ENCODE results near the gene AUTS2. TPM values are rescaled to one million over a fixed set of nuclear protein-coding genes. Genes with fewer than 3 reads are reported as not detected.

Gene AUTS2
- polyA plus RNA-seq, 1 donor from 2014 or later: 97.3 TPM

DNA sequence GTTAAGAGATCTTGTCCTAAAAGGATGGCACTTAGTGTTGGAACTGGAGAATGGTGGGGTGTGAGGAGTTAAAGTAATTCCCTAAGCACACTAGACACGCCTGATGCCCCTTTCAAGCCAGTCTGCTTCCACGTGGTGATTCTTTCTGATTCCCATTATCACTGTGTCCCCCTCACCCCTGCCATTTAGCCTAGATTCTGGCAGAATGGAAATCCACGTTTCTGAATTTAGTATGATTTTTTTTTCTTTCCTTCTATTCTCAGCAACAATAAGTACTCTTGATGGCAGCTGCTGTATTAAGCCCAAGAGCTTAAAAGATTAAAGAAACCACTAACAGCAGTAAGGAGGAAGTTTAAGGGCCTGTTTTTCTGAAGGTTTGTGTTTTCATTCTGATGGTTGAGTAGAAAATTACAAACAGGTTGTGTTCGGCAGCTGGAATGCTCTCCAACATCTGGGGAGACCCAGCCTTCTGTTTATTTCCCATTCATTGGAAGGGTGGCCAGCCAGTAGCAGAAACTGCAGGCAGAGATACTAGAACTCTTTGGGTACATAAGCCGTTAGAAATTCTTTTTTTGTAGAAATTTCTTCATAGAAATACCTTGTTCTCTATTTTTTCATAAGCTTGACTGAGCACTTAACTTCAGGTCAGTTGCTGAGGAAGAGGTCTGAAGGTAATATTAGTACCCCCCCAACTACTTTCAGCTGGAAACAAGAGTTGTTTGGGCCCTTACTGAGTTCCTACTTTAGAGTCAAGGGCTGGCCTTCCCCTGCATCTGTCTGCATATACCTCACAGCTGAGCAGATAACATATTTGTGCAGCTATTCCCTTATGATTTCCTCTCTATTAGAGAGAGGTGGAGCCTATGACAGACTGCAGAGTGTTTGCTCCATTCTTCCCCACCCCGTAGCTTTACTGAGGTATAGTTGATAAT is 355.1 kb downstream of the AUTS2 start:
- Histone ChIP-seq H3F3A (ENCODE audit: insufficient read depth, low read length, poor library complexity, severe bottlenecking) (no peaks in the 10 kb centered on the region), H2AFZ (ENCODE audit: low read depth, low read length) (no peak overlapping the region), H4K20me1 (ENCODE audit: insufficient read depth) (peaks cover 6% of the 10 kb centered on the region), H3K79me2 (replicated peaks; ENCODE audit: insufficient read depth, low read length) (peaks cover 34% of the 10 kb centered on the region), H3K27ac (ENCODE audit: low read length) (no peak overlapping the region), H3K4me3 (ENCODE audit: low read length) (no peak overlapping the region), H3K4me2 (ENCODE audit: low read length) (no peak overlapping the region), H3K36me3 (ENCODE audit: insufficient read depth, low read length) (no peaks in the 10 kb centered on the region), H3K9me3 (ENCODE audit: low read length) (no peaks in the 10 kb centered on the region), H3K9ac (ENCODE audit: low read length) (no peak overlapping the region), H3K9me2 (ENCODE audit: insufficient read depth, low read length) (no peaks in the 10 kb centered on the region), H3K27me3 (ENCODE audit: insufficient read depth, low read depth, low read length) (no peaks in the 10 kb centered on the region)
- TF ChIP-seq, protein P1, sequence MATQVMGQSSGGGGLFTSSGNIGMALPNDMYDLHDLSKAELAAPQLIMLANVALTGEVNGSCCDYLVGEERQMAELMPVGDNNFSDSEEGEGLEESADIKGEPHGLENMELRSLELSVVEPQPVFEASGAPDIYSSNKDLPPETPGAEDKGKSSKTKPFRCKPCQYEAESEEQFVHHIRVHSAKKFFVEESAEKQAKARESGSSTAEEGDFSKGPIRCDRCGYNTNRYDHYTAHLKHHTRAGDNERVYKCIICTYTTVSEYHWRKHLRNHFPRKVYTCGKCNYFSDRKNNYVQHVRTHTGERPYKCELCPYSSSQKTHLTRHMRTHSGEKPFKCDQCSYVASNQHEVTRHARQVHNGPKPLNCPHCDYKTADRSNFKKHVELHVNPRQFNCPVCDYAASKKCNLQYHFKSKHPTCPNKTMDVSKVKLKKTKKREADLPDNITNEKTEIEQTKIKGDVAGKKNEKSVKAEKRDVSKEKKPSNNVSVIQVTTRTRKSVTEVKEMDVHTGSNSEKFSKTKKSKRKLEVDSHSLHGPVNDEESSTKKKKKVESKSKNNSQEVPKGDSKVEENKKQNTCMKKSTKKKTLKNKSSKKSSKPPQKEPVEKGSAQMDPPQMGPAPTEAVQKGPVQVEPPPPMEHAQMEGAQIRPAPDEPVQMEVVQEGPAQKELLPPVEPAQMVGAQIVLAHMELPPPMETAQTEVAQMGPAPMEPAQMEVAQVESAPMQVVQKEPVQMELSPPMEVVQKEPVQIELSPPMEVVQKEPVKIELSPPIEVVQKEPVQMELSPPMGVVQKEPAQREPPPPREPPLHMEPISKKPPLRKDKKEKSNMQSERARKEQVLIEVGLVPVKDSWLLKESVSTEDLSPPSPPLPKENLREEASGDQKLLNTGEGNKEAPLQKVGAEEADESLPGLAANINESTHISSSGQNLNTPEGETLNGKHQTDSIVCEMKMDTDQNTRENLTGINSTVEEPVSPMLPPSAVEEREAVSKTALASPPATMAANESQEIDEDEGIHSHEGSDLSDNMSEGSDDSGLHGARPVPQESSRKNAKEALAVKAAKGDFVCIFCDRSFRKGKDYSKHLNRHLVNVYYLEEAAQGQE (IDR thresholded peaks at IDR 0.05; ENCODE audit: borderline replicate concordance): no peak
- TF ChIP-seq RAD21 (conservative IDR thresholded peaks at IDR 0.05): no peak
- TF ChIP-seq SMC3 (conservative IDR thresholded peaks at IDR 0.05; ENCODE audit: poor library complexity): no peak
- TF ChIP-seq, protein P2, sequence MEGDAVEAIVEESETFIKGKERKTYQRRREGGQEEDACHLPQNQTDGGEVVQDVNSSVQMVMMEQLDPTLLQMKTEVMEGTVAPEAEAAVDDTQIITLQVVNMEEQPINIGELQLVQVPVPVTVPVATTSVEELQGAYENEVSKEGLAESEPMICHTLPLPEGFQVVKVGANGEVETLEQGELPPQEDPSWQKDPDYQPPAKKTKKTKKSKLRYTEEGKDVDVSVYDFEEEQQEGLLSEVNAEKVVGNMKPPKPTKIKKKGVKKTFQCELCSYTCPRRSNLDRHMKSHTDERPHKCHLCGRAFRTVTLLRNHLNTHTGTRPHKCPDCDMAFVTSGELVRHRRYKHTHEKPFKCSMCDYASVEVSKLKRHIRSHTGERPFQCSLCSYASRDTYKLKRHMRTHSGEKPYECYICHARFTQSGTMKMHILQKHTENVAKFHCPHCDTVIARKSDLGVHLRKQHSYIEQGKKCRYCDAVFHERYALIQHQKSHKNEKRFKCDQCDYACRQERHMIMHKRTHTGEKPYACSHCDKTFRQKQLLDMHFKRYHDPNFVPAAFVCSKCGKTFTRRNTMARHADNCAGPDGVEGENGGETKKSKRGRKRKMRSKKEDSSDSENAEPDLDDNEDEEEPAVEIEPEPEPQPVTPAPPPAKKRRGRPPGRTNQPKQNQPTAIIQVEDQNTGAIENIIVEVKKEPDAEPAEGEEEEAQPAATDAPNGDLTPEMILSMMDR (IDR thresholded peaks at IDR 0.05; ENCODE audit: poor library complexity, severe bottlenecking): no peak
- TF ChIP-seq MXI1 (conservative IDR thresholded peaks at IDR 0.05; ENCODE audit: poor library complexity, severe bottlenecking): no peak
- no peak for TF ChIP-seq TAF1 (IDR thresholded peaks at IDR 0.05; ENCODE audit: low read depth)
- no peak for TF ChIP-seq EP300 (conservative IDR thresholded peaks at IDR 0.05; ENCODE audit: poor library complexity, severe bottlenecking)
- TF ChIP-seq EZH2 (IDR thresholded peaks at IDR 0.05; ENCODE audit: borderline replicate concordance, insufficient read depth, low read length, poor library complexity, severe bottlenecking): no peak
- no peak for TF ChIP-seq POLR2AphosphoS5 (IDR thresholded peaks at IDR 0.05)

DNA sequence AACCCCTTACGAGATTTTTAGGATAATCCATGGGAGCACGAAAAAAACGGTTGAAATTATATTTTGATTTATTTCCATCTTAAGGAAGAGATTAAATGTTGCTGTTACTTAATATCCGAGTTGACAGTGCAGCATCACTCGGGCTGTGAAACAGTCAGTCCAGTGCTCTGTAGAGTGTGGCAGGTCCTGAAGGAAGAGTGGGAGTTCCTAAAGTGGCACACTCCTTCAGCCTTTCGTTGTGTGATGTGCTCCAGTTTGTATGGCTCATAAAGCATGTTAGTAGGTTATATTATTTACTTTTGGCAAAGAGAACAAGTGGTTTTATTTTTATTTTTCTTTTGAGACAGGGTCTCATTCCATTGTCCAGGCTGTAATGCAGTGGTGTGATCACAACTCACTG is 358.3 kb downstream of the AUTS2 start:
- Histone ChIP-seq H3K9me2 (ENCODE audit: insufficient read depth, low read length) (no peaks in the 10 kb centered on the region), H3K9ac (ENCODE audit: low read length) (no peak overlapping the region), H3K4me3 (ENCODE audit: low read length) (no peak overlapping the region), H3K27ac (ENCODE audit: low read length) (no peak overlapping the region), H3K9me3 (ENCODE audit: low read length) (no peaks in the 10 kb centered on the region), H4K20me1 (ENCODE audit: insufficient read depth) (peaks cover 6% of the 10 kb centered on the region), H3F3A (ENCODE audit: insufficient read depth, low read length, poor library complexity, severe bottlenecking) (no peaks in the 10 kb centered on the region), H3K36me3 (ENCODE audit: insufficient read depth, low read length) (no peaks in the 10 kb centered on the region), H3K79me2 (replicated peaks; ENCODE audit: insufficient read depth, low read length) (peaks cover 25% of the 10 kb centered on the region), H3K4me2 (ENCODE audit: low read length) (no peak overlapping the region), H2AFZ (ENCODE audit: low read depth, low read length) (no peak overlapping the region), H3K27me3 (ENCODE audit: insufficient read depth, low read depth, low read length) (no peaks in the 10 kb centered on the region)
- TF ChIP-seq, protein P1 (IDR thresholded peaks at IDR 0.05; ENCODE audit: borderline replicate concordance): no peak
- TF ChIP-seq SMC3 (conservative IDR thresholded peaks at IDR 0.05; ENCODE audit: poor library complexity) (no peak), EP300 (conservative IDR thresholded peaks at IDR 0.05; ENCODE audit: poor library complexity, severe bottlenecking) (no peak), POLR2AphosphoS5 (IDR thresholded peaks at IDR 0.05) (no peak), EZH2 (IDR thresholded peaks at IDR 0.05; ENCODE audit: borderline replicate concordance, insufficient read depth, low read length, poor library complexity, severe bottlenecking) (no peak), RAD21 (conservative IDR thresholded peaks at IDR 0.05) (no peak), TAF1 (IDR thresholded peaks at IDR 0.05; ENCODE audit: low read depth) (no peak), MXI1 (conservative IDR thresholded peaks at IDR 0.05; ENCODE audit: poor library complexity, severe bottlenecking) (no peak)
- TF ChIP-seq, protein P2 (IDR thresholded peaks at IDR 0.05; ENCODE audit: poor library complexity, severe bottlenecking): no peak
